Measurements from ENCODE around the gene ERBB4.

Gene ERBB4

DNA sequence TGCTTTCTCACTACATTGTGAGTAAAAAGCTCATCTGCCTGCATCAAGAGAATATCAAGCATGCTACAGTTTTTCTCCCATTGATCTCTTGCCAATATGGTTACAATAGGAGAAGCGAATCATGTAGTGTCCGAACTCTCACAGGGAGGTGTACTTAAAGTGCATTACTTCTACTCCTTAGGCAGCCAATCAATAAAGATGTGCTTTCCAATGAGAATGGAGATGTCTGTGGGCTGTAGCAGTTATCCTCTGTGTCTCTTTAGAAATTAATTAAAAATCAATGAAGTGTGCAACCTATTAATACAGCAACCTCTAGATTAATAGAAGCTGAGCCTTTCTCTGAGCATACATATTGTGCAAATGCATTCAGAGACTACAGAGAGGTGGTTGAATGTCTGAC is 1098.5 kb downstream of the ERBB4 start:
- TF ChIP-seq JUND (IDR thresholded peaks at IDR 0.05; ENCODE audit: low read depth) = no peak
- in situ Hi-C loops (cut with HindIII; ENCODE audit: low pct_unique_long_range_greater_than_20kb, low sequenced_read_pairs) = no loop called here
- no peak for DNase-seq (ENCODE audit: low read depth in 1 of 2, low spot score in 1 of 2)

DNA sequence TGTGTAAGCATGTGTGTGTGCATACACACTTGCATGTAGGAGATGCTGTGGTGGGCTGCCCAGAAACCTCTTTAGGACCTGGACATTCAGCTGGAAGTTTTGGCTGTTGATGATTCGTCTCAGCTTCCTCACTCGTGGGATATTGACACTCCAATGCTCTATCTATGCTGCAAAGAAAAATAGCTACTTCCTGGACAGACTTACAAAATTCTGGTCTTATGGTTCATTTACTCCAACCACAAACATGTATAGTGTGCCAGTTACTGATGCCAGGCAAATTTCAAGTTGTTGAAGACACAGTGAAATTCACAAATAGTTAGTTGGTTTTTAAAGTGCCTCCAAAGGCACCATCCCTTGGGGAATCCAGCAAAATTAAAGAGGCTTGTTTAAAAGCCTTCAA is 1099.6 kb downstream of the ERBB4 start:
- no peak for DNase-seq (ENCODE audit: low read depth in 1 of 2, low spot score in 1 of 2)
- TF ChIP-seq JUND (IDR thresholded peaks at IDR 0.05; ENCODE audit: low read depth) = no peak
- in situ Hi-C loops (cut with HindIII; ENCODE audit: low pct_unique_long_range_greater_than_20kb, low sequenced_read_pairs) = no loop called here

DNA sequence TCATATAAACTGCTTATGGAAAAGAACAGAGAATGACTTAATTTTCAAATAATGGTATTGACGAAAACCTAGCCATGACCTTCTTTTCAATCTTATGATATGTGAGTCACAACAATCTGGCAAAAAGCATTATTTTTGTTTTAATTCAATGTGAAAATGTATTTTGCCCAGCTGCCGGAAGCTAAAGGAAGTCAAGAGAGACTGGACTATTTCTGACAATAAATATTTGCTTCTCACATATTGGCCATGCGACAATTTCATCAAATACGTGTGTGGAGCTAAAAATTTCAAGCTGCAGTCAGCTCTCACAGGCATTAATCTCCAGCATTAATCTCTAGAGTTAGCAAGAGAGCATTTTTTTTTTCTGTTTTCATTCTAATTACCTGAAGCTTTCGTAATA is 1101.2 kb downstream of the ERBB4 start:
- no peak for TF ChIP-seq JUND (IDR thresholded peaks at IDR 0.05; ENCODE audit: low read depth)
- DNase-seq (ENCODE audit: low read depth in 1 of 2, low spot score in 1 of 2) = peak in 1 of 2 experiments; percentile 57
- in situ Hi-C loops (cut with HindIII; ENCODE audit: low pct_unique_long_range_greater_than_20kb, low sequenced_read_pairs) = no loop called here

DNA sequence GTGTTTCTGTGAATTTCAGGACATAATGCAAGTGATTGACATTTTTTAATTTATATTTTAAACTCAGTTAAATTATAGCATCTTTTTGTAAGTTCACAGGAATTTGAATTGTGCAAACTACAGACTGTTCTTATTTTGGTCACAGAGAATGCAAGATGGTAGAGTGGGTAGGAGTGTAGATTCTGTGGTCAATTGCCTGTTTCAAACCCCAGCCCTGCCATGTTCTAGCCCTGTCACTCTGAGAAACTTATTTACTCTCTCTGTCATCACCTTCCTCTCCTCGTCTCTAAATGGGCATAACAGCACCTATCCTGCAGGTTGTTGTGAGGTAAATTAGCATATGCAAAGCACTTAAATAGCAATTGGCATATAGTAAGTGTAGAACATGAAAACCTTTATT is 1102.4 kb downstream of the ERBB4 start:
- DNase-seq (ENCODE audit: low read depth in 1 of 2, low spot score in 1 of 2) = peak in 1 of 2 experiments; percentile 28
- in situ Hi-C loops (cut with HindIII; ENCODE audit: low pct_unique_long_range_greater_than_20kb, low sequenced_read_pairs) = no loop called here

DNA sequence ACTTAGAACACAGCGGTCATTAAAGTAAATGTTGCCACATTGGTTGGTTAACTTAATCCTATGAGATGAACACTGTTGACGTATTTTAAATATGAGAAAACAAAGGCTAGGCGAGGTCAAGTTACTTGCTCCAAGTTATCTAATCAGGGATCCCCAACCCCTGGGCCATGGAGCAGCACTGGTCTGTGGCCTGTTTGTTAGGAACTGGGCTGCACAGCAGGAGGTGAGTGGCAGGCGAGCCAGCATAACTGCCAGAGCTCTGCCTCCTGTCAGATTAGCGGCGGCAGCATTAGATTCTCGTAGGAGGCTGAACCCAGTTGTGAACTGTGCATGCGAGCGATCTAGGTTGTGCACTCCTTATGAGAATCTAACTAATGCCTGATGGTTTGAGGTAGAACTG is 1103.3 kb downstream of the ERBB4 start:
- no peak; the same call in 1 of the 2 replicates for TF ChIP-seq JUND (IDR thresholded peaks at IDR 0.05; ENCODE audit: low read depth)
- peak in 1 of 2 experiments; percentile 94 for DNase-seq (ENCODE audit: low read depth in 1 of 2, low spot score in 1 of 2)
- in situ Hi-C loops (cut with HindIII; ENCODE audit: low pct_unique_long_range_greater_than_20kb, low sequenced_read_pairs) = no loop called here

More for the DNA sequence above, 1102.4 kb downstream of the ERBB4 start:
- TF ChIP-seq JUND (IDR thresholded peaks at IDR 0.05; ENCODE audit: low read depth) = no peak

DNA sequence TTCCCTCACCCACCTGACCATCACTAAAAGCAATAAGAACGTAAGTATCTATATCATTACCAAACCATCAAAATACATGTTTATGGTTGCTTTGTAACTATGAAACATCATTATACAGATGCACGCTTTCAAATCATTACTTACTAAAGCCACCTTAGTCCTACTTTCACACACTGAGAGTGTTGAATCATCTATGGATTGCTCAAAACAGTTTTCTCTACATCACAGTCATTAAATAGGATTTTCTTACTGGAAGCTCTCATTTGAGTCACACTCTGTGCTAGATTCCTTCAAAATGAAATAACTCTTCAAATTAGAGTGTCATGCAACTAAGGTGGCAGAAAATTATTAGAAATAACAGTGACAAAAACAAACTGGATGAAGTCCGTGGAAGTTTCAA is 1103.8 kb downstream of the ERBB4 start:
- TF ChIP-seq JUND (IDR thresholded peaks at IDR 0.05; ENCODE audit: low read depth) = no peak
- DNase-seq (ENCODE audit: low read depth in 1 of 2, low spot score in 1 of 2) = no peak
- in situ Hi-C loops (cut with HindIII; ENCODE audit: low pct_unique_long_range_greater_than_20kb, low sequenced_read_pairs) = no loop called here

DNA sequence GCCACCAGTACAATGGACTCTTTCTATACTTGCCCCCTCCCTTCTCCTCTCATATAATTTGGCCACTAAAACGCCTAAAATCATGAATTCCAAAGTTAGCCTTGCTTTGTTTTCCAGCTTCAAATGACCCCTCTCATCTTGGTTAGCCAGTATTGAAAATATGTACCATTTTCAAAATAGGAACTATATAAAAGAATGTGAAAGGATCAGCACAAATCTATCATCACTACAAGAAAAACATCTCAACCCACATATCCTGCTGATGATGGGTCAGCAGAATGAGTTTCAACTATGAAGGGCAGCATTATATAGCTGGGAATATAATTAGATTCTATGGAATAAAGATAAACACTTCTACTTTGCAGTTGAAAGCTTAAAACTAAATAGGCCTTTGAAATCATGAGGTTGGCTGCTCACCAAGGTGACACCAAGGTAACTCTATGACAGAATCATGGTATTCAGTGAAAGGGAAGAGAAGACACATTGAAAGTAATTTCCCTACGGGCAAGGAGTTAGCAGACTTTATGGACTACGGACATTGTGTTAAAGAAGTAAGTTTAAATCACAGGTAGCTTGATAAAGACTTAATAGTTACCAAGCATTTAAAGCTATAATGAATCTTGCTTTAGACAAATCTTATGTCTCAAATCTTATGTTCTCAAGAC is 1109.2 kb downstream of the ERBB4 start:
- no peak for TF ChIP-seq JUND (IDR thresholded peaks at IDR 0.05; ENCODE audit: low read depth)
- in situ Hi-C loops (cut with HindIII; ENCODE audit: low pct_unique_long_range_greater_than_20kb, low sequenced_read_pairs) = no loop called here
- DNase-seq (ENCODE audit: low read depth in 1 of 2, low spot score in 1 of 2) = no peak

DNA sequence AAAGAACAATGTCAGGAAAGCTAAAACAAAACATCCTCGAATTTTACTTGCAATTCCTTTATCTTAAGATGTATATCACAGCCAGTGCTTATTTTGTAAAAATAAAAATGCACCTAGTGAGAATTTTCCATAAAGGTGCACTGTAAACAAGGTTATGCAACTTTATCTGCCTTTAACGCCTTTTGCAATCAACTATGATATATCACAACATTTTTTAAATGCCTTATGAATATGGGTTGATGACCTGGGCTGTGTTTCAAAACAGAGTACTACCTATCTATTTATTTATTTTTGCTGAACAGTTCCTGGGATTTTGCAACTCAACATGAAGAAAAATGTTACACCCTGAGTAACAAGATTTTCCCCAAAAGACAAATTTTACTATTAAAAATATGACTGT is 1112.4 kb downstream of the ERBB4 start:
- in situ Hi-C loops (cut with HindIII; ENCODE audit: low pct_unique_long_range_greater_than_20kb, low sequenced_read_pairs) = no loop called here
- DNase-seq (ENCODE audit: low read depth in 1 of 2, low spot score in 1 of 2) = no peak
- no peak for TF ChIP-seq JUND (IDR thresholded peaks at IDR 0.05; ENCODE audit: low read depth)

DNA sequence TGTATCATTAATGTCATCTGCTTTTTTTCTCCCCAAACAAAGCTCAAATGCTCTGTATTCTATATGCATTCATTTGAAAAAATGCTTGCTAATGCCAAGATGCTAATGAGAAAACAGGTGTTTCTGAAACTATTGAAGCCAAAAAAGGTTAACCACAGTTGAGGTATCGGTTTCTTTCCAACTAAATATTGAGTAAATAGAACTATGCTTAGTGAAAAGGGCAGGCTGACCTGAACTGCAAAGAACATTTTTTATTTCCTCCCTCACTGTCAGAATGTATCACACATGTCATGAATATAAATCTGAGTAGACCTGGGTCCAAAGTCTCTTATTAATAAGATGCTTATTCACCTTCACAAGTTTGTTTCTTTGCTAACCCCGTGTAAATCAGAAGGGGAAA is 1115.6 kb downstream of the ERBB4 start:
- in situ Hi-C loops (cut with HindIII; ENCODE audit: low pct_unique_long_range_greater_than_20kb, low sequenced_read_pairs) = no loop called here
- peak in 1 of 2 experiments; percentile 95 for DNase-seq (ENCODE audit: low read depth in 1 of 2, low spot score in 1 of 2)
- peak; percentile 76; the same call in 1 of the 2 replicates for TF ChIP-seq JUND (IDR thresholded peaks at IDR 0.05; ENCODE audit: low read depth)

DNA sequence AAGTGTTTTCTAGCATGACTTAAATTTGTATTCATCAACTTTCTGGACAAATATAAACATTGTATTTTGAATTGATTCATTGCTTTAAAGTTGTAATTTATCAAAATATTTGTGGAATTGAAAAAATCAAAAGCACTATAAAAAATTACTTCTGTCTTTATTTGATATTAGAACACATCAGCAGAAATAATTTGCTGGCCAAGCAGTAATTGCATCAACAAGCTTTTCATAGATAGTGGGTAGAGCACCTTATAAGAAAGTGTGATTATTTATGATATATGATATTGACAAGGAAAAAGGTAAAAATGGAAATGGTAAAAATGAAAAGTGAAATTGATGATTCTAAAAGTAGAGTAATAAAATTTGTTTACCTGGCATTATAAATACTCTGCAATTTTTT is 1121.1 kb downstream of the ERBB4 start:
- DNase-seq (ENCODE audit: low read depth in 1 of 2, low spot score in 1 of 2) = no peak
- TF ChIP-seq JUND (IDR thresholded peaks at IDR 0.05; ENCODE audit: low read depth) = no peak

DNA sequence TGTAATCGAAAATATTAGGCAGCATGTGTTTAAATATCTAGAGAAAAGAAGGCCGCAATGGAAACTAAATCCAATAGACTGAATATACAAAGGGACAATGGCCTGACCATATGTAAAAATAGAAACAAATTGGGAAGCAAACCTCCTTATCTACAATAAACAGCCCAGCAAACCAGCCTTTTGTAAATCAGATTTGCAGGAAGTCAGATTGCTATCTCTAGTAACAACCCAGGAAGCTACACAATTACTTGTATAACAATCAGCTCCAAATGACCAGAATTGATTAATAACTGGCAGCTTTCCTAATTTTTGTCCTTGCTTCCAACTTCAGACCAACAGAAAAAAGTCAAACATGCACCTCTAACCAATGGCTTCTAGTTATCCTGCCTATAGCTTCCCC is 1122.2 kb downstream of the ERBB4 start:
- no peak for DNase-seq (ENCODE audit: low read depth in 1 of 2, low spot score in 1 of 2)
- in situ Hi-C loops (cut with HindIII; ENCODE audit: low pct_unique_long_range_greater_than_20kb, low sequenced_read_pairs) = no loop called here
- no peak for TF ChIP-seq JUND (IDR thresholded peaks at IDR 0.05; ENCODE audit: low read depth)

More for the DNA sequence above, 1121.1 kb downstream of the ERBB4 start:
- in situ Hi-C loops (cut with HindIII; ENCODE audit: low pct_unique_long_range_greater_than_20kb, low sequenced_read_pairs) = no loop called here

DNA sequence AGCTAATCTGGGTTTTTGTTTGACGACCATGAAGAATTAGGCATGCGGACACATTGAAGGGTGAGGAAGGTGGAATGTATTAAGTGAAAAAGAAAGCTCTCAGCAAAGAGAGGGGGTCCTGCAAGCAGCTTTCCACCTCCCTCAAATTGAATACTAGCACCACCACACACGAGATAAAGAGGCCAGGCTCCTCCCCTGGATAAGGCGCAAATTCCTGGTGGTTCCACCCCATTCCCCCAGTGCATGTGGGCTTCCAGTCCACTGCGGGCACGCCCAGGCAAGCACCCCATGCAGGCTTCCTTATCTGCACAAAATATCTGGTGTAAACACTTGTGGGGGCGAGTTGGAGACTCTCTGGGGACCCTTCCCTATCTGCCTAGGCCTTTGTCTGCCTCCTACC is 1124.9 kb downstream of the ERBB4 start:
- no peak for DNase-seq (ENCODE audit: low read depth in 1 of 2, low spot score in 1 of 2)
- in situ Hi-C loops (cut with HindIII; ENCODE audit: low pct_unique_long_range_greater_than_20kb, low sequenced_read_pairs) = no loop called here
- no peak for TF ChIP-seq JUND (IDR thresholded peaks at IDR 0.05; ENCODE audit: low read depth)

DNA sequence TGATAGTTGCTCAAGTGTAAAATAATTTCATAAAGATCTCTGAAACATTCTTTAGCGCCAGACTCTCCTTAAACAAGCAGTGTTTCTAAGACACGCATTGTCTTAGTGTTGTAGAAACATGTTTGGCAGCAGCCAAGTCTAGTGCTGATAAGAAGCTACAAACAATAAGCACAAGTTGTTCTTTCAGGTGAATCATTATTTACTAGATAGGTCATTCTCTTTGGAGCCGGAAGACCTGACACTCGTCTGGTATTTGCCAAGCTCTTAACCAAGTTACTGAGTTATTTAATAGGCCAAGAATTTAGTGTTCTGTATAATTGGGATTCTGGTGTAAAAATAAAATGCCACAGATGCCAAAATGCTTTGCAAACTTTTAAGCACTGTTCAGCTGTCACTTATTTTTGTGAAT is 1130.1 kb downstream of the ERBB4 start:
- DNase-seq (ENCODE audit: low read depth in 1 of 2, low spot score in 1 of 2) = peak in 1 of 2 experiments; percentile 69
- in situ Hi-C loops (cut with HindIII; ENCODE audit: low pct_unique_long_range_greater_than_20kb, low sequenced_read_pairs) = no loop called here
- TF ChIP-seq JUND (IDR thresholded peaks at IDR 0.05; ENCODE audit: low read depth) = 0 out of 2 replicates have a peak, but pooled peaks have one; percentile 42

DNA sequence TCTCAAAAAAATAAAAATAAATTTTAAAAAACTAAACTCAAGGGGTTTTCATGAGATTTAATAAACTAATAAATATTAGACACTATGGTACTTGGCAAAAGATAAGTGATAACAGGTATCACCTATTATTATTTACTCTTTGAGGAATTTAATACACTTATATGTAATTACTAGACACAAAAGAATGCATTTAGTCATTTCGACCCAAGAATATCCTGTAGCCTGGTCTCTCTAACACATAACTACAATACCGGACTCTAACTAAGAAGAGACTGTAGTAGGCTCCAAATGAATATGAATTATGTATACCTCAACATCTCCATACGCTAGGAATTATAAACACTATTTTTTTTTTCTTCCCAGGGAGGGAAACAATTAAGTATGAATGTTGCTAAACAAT is 1131.5 kb downstream of the ERBB4 start:
- in situ Hi-C loops (cut with HindIII; ENCODE audit: low pct_unique_long_range_greater_than_20kb, low sequenced_read_pairs) = no loop called here
- TF ChIP-seq JUND (IDR thresholded peaks at IDR 0.05; ENCODE audit: low read depth) = no peak
- DNase-seq (ENCODE audit: low read depth in 1 of 2, low spot score in 1 of 2) = no peak
